Endodermal cell (in vitro differentiated cells): ENCODE data around the gene RSF1. TPM values are rescaled to one million over a fixed set of nuclear protein-coding genes. Genes with fewer than 3 reads are reported as not detected.

Experiments used
- DNase-seq: peaks from one replicate; pipeline ENCODE4 v3.0.0-alpha.2; 2017
- H3K27ac ChIP-seq: 2 replicates; pipeline ENCODE4 v1.5.1; 2013; ENCODE audit warnings: mild to moderate bottlenecking, low read depth, low read length, moderate library complexity
- H3K27me3 ChIP-seq: 2 replicates; pipeline ENCODE4 v1.6.1; 2013; ENCODE audit warnings: mild to moderate bottlenecking, low read length, moderate library complexity; ENCODE audit not compliant: insufficient read depth, control insufficient read depth, poor library complexity, severe bottlenecking
- H3K36me3 ChIP-seq: 2 replicates; pipeline ENCODE4 v1.7.0; 2013; ENCODE audit warnings: mild to moderate bottlenecking, low read length, moderate library complexity; ENCODE audit not compliant: control insufficient read depth, insufficient read depth
- H3K4me1 ChIP-seq: one replicate; pipeline ENCODE4 v1.7.0; 2013; ENCODE audit warnings: low read length; ENCODE audit not compliant: control insufficient read depth, insufficient read depth
- H3K4me3 ChIP-seq: 2 replicates; pipeline ENCODE4 v1.5.1; 2013; ENCODE audit warnings: mild to moderate bottlenecking, low read length, moderate library complexity
- H3K9ac ChIP-seq: 2 replicates; pipeline ENCODE4 v1.6.1; 2013; ENCODE audit warnings: mild to moderate bottlenecking, low read length, moderate library complexity; ENCODE audit not compliant: poor library complexity, severe bottlenecking; ENCODE audit errors: extremely low read depth
- H3K9me3 ChIP-seq: 2 replicates; pipeline ENCODE4 v1.6.1; 2013; ENCODE audit warnings: mild to moderate bottlenecking, low read length, moderate library complexity; ENCODE audit not compliant: control insufficient read depth
- H3K27ac Mint-ChIP-seq: 2 replicates; pipeline ENCODE4 v1.8.0; 2020; ENCODE audit warnings: mixed read lengths
- H3K27me3 Mint-ChIP-seq: 2 replicates; pipeline ENCODE4 v1.8.0; 2021; ENCODE audit warnings: mild to moderate bottlenecking, mixed read lengths; ENCODE audit not compliant: insufficient read depth
- H3K36me3 Mint-ChIP-seq: 2 replicates; pipeline ENCODE4 v1.8.0; 2020; ENCODE audit warnings: low read depth, mixed read lengths
- H3K4me1 Mint-ChIP-seq: 2 replicates; pipeline ENCODE4 v1.8.0; 2020; ENCODE audit warnings: mixed read lengths
- H3K4me3 Mint-ChIP-seq: 2 replicates; pipeline ENCODE4 v1.8.0; 2020; ENCODE audit warnings: mild to moderate bottlenecking, moderate library complexity, mixed read lengths
- H3K9me3 Mint-ChIP-seq: 2 replicates; pipeline ENCODE4 v1.8.0; 2020; ENCODE audit warnings: mild to moderate bottlenecking, mixed read lengths
- total RNA-seq, 2 donors: library from RNA; stranded (reverse); fragmentation: NEBNext Ultra II Directional in 1 of 2; extraction: Animal tissue kit (Norgen Biotek cat#: 25700) in 1 of 2; gene quantifications; 2 replicates in 1 of 2; 3 replicates in 1 of 2; pipeline ENCODE4 v1.2.1, GENCODE V29; 2021
- TF ChIP-seq, protein P1 (sequence below): fragments of 200-600 bp; sonication (generic); conservative IDR thresholded peaks from 2 replicates; pipeline ENCODE4 v1.5.0; 2021; ENCODE audit warnings: antibody characterized with exemption, mild to moderate bottlenecking

Gene RSF1
- total RNA-seq, 2 donors from 2014 or later: 69.3 to 71.0 TPM

DNA sequence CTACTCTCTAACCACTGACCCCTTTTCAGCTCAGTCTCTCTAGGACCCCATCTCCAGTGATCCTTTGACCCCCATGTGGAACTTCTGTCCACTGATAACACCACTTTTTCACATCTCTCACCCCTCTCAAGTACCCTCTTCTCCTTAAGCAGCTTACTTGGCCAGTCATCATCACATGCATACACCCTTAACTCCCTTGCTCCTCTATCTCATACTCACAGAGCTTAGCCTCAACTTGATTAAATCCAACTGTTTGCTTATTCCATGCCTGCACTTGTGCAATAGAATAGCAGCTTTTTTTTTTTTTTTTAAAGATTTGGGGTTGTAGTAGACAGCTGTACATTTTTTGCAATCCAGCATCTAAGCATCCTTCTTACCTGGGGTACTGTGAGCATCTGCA lies 208.6 kb downstream of the RSF1 start:
- peaks cover 76% of the 10 kb centered on the region for H3K36me3 ChIP-seq
- Mint-ChIP-seq H3K9me3 (no peaks in the 10 kb centered on the region), H3K4me3 (no peak overlapping the region), H3K27ac (no peak overlapping the region), H3K36me3 (peaks cover 48% of the 10 kb centered on the region), H3K4me1 (no peaks in the 10 kb centered on the region), H3K27me3 (no peaks in the 10 kb centered on the region)
- H3K4me3 ChIP-seq: no peak overlapping the region
- no peaks in the 10 kb centered on the region for H3K27me3 ChIP-seq
- no peak overlapping the region for H3K27ac ChIP-seq
- no peak overlapping the region for H3K9ac ChIP-seq
- DNase-seq: no peak
- no peaks in the 10 kb centered on the region for H3K4me1 ChIP-seq
- TF ChIP-seq, protein P1, sequence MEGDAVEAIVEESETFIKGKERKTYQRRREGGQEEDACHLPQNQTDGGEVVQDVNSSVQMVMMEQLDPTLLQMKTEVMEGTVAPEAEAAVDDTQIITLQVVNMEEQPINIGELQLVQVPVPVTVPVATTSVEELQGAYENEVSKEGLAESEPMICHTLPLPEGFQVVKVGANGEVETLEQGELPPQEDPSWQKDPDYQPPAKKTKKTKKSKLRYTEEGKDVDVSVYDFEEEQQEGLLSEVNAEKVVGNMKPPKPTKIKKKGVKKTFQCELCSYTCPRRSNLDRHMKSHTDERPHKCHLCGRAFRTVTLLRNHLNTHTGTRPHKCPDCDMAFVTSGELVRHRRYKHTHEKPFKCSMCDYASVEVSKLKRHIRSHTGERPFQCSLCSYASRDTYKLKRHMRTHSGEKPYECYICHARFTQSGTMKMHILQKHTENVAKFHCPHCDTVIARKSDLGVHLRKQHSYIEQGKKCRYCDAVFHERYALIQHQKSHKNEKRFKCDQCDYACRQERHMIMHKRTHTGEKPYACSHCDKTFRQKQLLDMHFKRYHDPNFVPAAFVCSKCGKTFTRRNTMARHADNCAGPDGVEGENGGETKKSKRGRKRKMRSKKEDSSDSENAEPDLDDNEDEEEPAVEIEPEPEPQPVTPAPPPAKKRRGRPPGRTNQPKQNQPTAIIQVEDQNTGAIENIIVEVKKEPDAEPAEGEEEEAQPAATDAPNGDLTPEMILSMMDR: no peak
- no peaks in the 10 kb centered on the region for H3K9me3 ChIP-seq

Other genes with a start within 250 kb of the RSF1 start
- gene AQP11, start 230.8 kb downstream of the RSF1 start, total RNA-seq: 1 to 10 TPM; 1.7 to 2.6 TPM
- gene CLNS1A, start 182.9 kb downstream of the RSF1 start, total RNA-seq: 100 to 1,000 TPM; 146 to 151 TPM
- 10 to 100 TPM; 19.0 to 27.0 TPM for gene AAMDC, start 422 bp upstream of the RSF1 start, total RNA-seq
- 10 to 100 TPM; 37.2 to 42.0 TPM for gene INTS4, start 173.9 kb upstream of the RSF1 start, total RNA-seq
- 10 to 100 TPM in 1 of 2 donors, 1 to 10 TPM in 1; 8.6 to 12.8 TPM for gene KCTD14, start 202.6 kb upstream of the RSF1 start, total RNA-seq
- gene THRSP, start 243.1 kb upstream of the RSF1 start, total RNA-seq: not detected